K562 (cell line): ENCODE results near the gene CSF2RB.

ENCODE experiments used
- MAFF ChIP-seq: IDR thresholded peaks from 2 replicates; pipeline ENCODE4 v1.6.1; 2012; ENCODE audit warnings: low read length, improper control_type of control experiment
- SMC3 ChIP-seq: conservative IDR thresholded peaks from 2 replicates; pipeline ENCODE4 v1.6.1; 2011; ENCODE audit warnings: low read depth, low read length, improper control_type of control experiment; ENCODE audit not compliant: insufficient read depth
- ZZZ3 ChIP-seq: fragments of 450-650 bp; IDR thresholded peaks from 2 replicates; pipeline ENCODE4 v1.6.1; 2016; ENCODE audit warnings: antibody characterized with exemption, mild to moderate bottlenecking, moderate library complexity
- TF ChIP-seq, protein P1 (sequence below), 3 experiments: IDR thresholded peaks in 2 of 3; conservative IDR thresholded peaks in 1 of 3; 2 replicates each; pipeline ENCODE4 v1.5.1; 2011 to 2012; ENCODE audit warnings: low read length in 3 of 3, mild to moderate bottlenecking in 3 of 3, control low read depth in 2 of 3, improper control_type of control experiment in 1 of 3, inconsistent platforms in 1 of 3, low read depth in 1 of 3, mixed read lengths in 1 of 3, moderate library complexity in 1 of 3; ENCODE audit not compliant: insufficient read depth in 2 of 3

DNA sequence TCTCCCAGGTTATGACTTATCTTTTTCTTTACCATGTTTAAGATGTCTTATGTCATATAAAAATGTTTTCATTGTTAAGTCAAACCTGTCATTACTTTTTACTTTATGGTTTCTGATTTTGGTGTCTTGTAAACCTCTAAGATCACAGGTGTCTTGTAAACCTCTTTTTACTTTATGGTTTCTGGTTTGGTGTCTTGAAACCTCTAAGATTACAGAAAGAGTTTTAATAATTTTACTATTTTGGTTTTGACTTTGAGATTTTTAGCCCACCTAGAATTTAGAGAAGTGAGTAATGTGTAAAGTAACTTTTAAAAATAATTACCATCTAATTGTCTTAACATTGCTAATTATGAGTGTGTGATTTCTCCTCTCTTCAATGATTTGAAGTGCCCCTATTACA lies 2.6 kb downstream of the CSF2RB start:
- TF ChIP-seq MAFF (no peak), ZZZ3 (no peak), SMC3 (no peak)
- TF ChIP-seq, protein P1, sequence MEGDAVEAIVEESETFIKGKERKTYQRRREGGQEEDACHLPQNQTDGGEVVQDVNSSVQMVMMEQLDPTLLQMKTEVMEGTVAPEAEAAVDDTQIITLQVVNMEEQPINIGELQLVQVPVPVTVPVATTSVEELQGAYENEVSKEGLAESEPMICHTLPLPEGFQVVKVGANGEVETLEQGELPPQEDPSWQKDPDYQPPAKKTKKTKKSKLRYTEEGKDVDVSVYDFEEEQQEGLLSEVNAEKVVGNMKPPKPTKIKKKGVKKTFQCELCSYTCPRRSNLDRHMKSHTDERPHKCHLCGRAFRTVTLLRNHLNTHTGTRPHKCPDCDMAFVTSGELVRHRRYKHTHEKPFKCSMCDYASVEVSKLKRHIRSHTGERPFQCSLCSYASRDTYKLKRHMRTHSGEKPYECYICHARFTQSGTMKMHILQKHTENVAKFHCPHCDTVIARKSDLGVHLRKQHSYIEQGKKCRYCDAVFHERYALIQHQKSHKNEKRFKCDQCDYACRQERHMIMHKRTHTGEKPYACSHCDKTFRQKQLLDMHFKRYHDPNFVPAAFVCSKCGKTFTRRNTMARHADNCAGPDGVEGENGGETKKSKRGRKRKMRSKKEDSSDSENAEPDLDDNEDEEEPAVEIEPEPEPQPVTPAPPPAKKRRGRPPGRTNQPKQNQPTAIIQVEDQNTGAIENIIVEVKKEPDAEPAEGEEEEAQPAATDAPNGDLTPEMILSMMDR (IDR thresholded peaks at IDR 0.05 in 2 of 3, conservative IDR thresholded peaks at IDR 0.05 in 1 of 3; ENCODE audit: insufficient read depth in 2 of 3, low read depth in 1 of 3, low read length in 3 of 3): no peak
